MG63 (cell line): Measurements from ENCODE around the gene BICD2. TPM values are rescaled to one million over a fixed set of nuclear protein-coding genes. Genes with fewer than 3 reads are reported as not detected.
A peak's percentile ranks its signal among the peaks of the same experiment; 100 is the strongest.
"Not testable (repeated sequence)": the region's sequence is repeated elsewhere in the genome, so short reads cannot be mapped to it uniquely, and the experiment has no call there.

Experiments
- DNase-seq: peaks from one replicate; pipeline ENCODE4 v3.0.0-alpha.2; 2020
- H3K27me3 ChIP-seq: fragments of 250-450 bp; sonication (Bioruptor Pico); 2 replicates; pipeline ENCODE4 v1.5.1; 2020; ENCODE audit warnings: mild to moderate bottlenecking, moderate library complexity
- H3K36me3 ChIP-seq: fragments of 250-450 bp; sonication (Bioruptor Pico); 2 replicates; pipeline ENCODE4 v1.5.1; 2020; ENCODE audit warnings: mild to moderate bottlenecking, moderate library complexity
- H3K4me3 ChIP-seq: fragments of 250-450 bp; sonication (Bioruptor Pico); 2 replicates; pipeline ENCODE4 v1.5.1; 2020; ENCODE audit warnings: mild to moderate bottlenecking, moderate library complexity
- H3K9me3 ChIP-seq: fragments of 250-450 bp; sonication (Bioruptor Pico); 2 replicates; pipeline ENCODE4 v1.5.1; 2020; ENCODE audit warnings: mild to moderate bottlenecking, moderate library complexity
- total RNA-seq: library from RNA; depleted of rRNA; stranded (reverse); fragments of >200 nt; shearing (Covaris generic); gene quantifications from 2 replicates; pipeline ENCODE4 v1.2.3, GENCODE V29; 2014; ENCODE audit warnings: low replicate concordance

The BICD2 gene
- total RNA-seq, 1 experiment from 2014 or later: 49.5 TPM

DNA sequence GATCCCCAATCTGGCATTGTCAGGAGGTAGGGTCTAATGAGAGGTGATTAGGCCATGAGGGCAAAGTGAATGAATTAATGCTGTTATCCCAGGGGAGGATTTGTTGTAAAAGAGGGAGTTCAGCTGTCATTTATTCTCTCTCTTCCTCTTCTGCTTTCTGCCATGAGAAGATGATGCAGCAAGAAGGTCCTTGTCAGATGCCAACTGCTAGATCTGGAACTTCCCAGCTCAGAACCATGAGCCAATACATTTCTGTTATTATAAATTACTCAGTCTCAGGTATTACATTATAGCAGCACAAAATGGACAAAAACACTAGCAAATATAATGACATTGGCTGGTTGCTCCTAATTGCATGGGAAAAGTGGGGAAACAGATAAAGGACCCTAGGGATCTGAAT is 15.6 kb upstream of the BICD2 start:
- H3K27me3 ChIP-seq: no peaks in the 10 kb centered on the region
- DNase-seq: no peak
- H3K4me3 ChIP-seq: no peak overlapping the region
- no peaks in the 10 kb centered on the region for H3K36me3 ChIP-seq
- peaks cover 7% of the 10 kb centered on the region for H3K9me3 ChIP-seq

DNA sequence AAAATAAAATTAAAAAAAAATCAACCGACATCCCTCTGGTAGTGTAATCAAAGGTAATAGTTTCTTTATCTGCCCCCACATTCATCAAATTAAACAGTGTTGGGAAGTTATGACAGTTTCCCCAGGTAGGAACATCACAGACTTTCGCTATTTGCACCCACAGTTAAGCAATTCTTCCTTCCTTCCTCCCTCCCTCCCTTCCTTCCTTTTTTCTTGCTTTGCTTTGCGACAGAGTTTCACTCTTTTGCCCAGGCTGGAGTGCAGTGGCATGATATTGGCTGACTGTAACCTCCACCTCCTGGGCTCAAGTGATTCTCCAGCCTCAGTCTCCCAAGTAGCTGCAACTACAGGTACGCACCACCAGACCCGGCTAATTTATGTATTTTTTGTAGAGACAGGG is 10.8 kb upstream of the BICD2 start:
- Histone ChIP-seq H3K4me3 (no peak overlapping the region), H3K36me3 (no peaks in the 10 kb centered on the region), H3K27me3 (no peaks in the 10 kb centered on the region), H3K9me3 (0 out of 2 replicates have a peak, but pooled peaks cover 3% of the 10 kb centered on the region)
- no peak for DNase-seq

DNA sequence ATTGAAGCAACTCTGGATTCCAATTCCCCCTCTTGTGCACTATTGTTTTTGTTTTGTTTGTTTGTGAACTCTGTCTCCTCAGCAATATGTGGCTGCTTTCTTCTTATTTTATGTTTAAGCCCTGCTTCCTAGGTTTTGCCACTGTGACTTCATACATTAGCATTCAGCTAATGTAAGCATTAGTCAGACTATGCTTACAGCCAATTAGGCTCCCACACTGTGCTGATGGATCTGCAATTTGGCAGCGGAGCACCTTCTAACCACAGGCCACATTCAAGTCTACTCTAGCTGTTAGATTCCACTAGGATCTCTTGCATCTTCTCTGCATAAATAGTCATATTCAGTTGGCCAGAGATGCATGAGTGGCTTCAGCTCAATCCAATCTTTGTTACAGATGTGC is 9.6 kb upstream of the BICD2 start:
- peak; percentile 91 for DNase-seq
- 0 out of 2 replicates have a peak, but pooled peaks cover 3% of the 10 kb centered on the region for H3K9me3 ChIP-seq
- no peaks in the 10 kb centered on the region for H3K36me3 ChIP-seq
- H3K4me3 ChIP-seq: no peak overlapping the region
- H3K27me3 ChIP-seq: no peaks in the 10 kb centered on the region

DNA sequence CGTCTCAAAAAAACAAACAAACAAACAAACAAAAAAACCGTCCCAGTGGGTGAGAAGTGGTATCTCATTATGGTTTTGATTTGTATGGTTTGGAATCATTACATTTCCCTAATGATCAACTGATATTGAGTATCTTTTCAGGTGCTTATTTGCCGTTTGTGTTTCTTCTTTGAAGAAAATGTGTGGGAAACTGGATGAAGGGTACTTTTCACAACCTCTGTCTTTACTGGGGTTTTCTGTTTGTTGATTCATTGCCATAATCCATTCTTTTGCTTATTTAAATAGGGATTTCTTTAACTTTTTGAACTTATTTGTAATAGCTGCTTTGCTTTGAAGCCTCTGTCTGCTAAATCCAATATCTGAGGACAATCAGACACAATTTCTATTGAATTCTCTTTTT is 9.2 kb upstream of the BICD2 start:
- no peak for DNase-seq
- Histone ChIP-seq H3K4me3 (no peak overlapping the region), H3K9me3 (0 out of 2 replicates have a peak, but pooled peaks cover under 1% of the 10 kb centered on the region), H3K36me3 (no peaks in the 10 kb centered on the region), H3K27me3 (no peaks in the 10 kb centered on the region)

DNA sequence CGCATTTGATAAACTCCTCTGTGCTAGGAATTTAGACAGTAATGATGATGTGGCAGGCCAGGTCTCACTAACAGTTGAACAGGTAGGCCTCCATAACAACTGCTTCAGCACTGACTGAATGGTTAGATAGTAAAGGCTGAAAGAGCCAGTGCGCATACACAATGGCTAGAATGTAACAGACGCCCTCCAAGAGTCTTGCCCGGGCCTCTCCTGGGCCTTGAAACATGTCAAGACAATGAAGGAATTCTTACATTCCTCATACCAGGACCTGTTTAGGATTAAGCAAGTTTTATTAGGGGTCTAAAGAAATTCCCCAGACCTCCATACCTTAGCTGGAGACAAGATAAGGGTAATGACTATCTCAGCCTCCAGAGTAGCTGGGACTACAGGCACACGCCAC is 6.7 kb upstream of the BICD2 start:
- H3K27me3 ChIP-seq: no peaks in the 10 kb centered on the region
- no peak overlapping the region for H3K4me3 ChIP-seq
- H3K9me3 ChIP-seq: no peaks in the 10 kb centered on the region
- DNase-seq: no peak
- H3K36me3 ChIP-seq: no peaks in the 10 kb centered on the region

DNA sequence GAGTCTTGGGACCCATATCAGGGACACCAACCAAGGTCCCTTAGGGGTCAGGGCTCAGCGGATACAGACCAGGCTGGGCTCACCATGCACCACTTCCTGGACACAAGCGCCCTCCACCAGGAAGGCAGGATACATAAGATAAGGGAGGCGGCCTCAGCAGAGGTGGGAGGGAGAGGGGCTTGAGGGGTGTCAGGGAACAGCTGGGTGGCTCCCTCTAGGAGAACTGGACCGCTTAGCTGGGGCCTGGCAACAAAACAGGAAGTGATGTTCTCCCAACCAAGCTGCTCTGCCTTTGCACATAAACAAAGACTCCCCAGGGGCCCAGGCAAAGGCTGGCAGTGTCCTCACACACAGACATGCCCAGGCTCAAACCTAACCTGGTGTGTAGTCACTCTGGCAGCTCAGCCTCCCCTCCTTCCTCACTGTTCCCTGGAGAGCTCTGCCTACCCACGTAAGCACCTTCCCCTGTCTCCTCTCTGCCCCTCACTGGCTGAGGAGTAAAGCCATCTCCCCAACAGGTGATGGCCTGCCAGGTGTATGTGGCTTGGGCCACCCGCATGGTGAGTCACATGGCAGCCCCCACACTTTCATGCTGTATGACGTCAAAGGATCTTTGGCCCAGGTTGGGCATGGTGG is 5.8 kb upstream of the BICD2 start:
- H3K4me3 ChIP-seq: no peak overlapping the region
- no peaks in the 10 kb centered on the region for H3K27me3 ChIP-seq
- no peaks in the 10 kb centered on the region for H3K9me3 ChIP-seq
- no peaks in the 10 kb centered on the region for H3K36me3 ChIP-seq
- peak; percentile 69 for DNase-seq

DNA sequence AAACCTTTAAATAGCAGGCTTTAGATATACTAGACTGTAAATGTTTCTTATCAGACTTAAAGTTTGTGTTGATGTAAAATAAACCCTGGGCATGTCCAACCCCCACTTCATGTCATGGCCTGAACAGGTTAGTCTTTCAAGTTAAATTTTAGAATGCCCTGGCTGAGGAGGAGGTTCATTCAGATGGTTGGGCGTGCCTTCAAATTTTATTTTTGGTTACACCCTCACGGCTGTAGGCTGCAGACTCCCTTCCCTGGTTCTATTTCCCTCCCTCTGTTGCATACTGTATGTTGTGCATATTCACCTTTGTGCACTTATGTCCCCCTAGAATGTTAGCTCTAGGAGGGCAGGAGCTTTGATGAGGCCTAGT is 5.3 kb upstream of the BICD2 start:
- no peaks in the 10 kb centered on the region for H3K9me3 ChIP-seq
- no peaks in the 10 kb centered on the region for H3K27me3 ChIP-seq
- DNase-seq: no peak
- no peaks in the 10 kb centered on the region for H3K36me3 ChIP-seq
- H3K4me3 ChIP-seq: no peak overlapping the region

DNA sequence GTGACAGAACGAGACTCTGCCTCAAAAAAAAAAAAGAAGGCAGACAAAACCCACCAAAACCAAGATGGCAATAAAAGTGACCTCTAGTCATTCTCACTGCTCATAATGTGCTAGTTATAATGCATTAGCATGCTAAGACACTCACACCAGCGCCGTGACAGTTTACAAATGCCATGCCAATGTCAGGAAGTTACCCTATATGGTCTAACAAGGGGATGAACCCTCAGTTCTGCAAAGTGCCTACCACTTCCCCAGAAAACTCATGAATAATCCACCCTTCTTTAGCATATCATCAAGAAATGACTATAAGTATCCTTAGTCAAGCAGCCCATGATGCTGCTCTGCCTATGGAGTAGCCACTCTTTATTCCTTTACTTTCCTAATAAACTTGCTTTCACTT is 4.7 kb upstream of the BICD2 start:
- no peaks in the 10 kb centered on the region for H3K9me3 ChIP-seq
- H3K4me3 ChIP-seq: no peak overlapping the region
- H3K27me3 ChIP-seq: no peaks in the 10 kb centered on the region
- H3K36me3 ChIP-seq: no peaks in the 10 kb centered on the region
- DNase-seq: no peak

DNA sequence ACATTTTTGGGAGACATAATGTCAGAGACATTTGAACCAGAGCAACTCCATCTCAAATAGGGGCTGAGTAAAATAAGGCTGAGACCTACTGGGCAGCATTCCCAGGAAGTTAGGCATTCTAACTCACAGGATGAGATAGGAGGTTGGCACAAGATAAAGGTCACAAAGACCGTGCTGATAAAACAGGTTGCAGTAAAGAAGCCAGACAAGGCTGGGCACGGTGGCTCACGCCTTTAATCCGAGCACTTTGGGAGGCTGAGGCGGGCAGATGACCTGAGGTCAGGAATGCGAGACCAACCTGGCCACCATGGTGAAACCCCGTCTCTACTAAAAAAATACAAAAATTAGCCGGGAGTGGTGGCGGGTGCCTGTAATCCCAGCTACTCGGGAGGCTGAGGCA is 4.2 kb upstream of the BICD2 start:
- H3K4me3 ChIP-seq, DNase-seq, H3K9me3 ChIP-seq, H3K36me3 ChIP-seq, H3K27me3 ChIP-seq: not testable (repeated sequence)

DNA sequence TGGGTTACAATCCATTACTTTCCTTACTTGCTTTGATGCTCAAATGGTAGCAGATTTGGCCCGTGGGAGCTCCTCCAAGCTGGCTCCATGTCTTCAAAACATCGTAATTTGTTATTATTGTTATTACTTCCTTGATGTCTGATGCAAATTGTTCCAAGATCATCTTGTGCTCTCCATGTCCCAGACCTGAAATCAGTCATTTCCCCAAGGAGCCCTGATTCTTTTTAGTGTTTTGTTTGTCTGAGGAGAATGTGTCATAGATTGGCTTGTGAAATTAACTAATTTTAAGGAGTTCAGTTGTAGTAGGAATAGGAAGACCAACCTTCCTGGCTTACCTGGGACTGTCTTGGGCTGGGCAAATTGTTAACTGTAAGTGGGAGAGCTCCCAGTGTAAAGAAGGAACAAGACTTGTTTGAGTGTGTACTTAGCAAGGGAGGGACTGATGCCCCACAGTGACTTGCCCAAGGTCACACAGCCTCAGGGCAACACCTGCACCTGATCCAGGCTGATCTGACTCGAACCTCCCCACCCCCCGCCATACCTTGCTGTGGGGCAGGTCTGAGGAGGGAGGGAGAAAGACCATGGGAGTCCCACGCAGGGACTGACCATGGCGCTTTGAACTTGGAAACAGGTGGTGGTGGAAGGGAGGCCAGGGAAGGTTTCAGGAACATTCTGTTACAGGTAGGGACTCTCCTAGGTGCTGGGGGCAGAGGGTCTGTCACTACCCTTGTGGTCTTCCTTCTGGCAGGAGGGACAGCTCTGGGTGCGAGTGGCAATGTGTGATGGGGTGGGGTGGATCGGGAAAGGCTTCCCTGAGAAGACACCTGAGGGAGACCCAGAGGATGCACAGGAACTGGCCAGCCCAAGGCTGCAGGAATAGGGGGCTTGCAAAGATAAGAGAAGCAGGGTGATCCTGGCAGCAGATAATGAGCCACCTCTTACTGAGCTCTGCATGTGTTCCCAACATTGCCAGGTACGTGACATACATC is 2.7 kb upstream of the BICD2 start:
- no peak for DNase-seq
- Histone ChIP-seq H3K4me3 (no peak overlapping the region), H3K27me3 (no peaks in the 10 kb centered on the region), H3K36me3 (peaks cover 1% of the 10 kb centered on the region; the same call in 1 of the 2 replicates), H3K9me3 (no peaks in the 10 kb centered on the region)

DNA sequence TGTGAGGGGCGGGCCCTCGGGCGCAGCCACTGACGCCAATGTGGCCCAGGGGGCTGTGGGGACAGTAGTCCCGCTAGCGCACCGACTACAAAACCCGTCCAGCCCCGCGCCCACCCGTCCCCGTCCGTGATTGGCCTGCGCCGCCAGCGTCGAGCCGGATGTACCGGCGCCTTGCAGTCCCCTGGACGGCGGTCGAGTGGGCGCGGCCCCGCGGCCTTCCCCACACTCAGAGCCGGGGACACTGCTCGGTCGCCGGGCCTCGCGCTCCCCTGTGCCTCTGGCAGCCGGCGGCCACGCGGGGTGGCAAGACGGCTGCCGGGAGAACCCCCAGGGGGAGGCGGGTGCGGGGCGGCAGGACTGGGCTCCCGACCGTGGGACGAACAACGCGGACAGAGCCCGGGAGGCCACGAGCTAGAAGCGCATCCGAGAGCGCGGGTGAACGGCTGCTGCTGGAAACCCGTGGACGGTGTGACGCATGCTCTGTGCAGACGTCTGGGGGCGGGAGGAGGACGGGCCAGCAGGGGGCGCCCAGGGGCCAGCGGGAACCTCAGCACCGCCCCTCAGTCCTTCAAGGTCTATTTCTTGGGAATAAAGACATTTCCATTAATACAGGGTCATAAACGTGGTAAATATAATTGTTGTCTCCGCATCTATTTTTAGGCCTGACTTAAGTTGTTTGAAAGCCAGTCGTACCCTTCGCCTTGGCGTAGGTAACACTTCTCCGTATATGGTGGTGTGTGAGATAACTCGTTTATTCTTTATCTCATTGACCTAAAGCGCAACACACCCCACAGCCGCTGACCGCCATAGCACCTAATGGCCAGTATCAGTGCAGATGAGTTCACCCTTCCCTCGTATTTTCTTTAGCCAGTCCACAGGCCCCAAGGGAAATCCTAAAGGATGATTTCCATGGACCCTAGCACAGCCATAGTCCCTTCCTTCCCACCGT is 629 bp upstream of the BICD2 start:
- DNase-seq: peak; percentile 91
- H3K4me3 ChIP-seq: peak overlapping the region; percentile 81
- peaks cover 2% of the 10 kb centered on the region; the same call in 1 of the 2 replicates for H3K36me3 ChIP-seq
- no peaks in the 10 kb centered on the region for H3K9me3 ChIP-seq
- H3K27me3 ChIP-seq: no peaks in the 10 kb centered on the region

DNA sequence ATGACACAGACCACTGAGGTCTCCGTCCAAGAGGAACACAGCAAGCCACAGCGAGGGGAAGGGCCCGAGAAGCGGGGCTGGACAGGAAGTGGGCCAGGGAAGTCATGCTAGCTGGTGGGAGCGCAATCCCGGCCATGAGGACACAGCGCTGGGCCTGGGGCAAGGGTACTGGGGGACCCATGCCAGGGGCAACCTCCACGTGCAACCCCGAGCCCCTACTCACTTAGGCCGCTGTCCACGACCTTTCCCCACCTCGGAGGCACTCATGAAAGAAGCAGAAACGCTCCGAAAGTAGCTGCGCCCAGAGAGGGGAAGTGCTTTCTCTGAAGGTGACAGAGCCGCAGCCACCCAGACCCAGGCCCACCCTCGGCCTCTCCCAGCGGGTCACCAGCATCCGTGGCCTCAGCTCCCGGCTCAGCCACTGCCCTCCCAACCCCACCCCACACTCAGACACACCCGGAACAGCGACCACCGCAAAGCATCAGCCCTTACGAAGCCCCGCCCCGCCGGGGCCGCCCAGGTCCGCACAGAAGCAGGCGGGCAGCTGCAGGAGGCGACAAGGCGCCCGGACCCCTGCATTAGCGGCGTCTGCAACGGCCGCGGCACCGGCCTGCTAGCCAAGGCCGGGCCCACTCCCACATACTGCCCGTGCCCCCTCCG is 782 bp downstream of the BICD2 start:
- H3K36me3 ChIP-seq: peaks cover 2% of the 10 kb centered on the region
- peak overlapping the region; percentile 81 for H3K4me3 ChIP-seq
- peak; percentile 29 for DNase-seq
- no peaks in the 10 kb centered on the region for H3K27me3 ChIP-seq
- H3K9me3 ChIP-seq: no peaks in the 10 kb centered on the region

DNA sequence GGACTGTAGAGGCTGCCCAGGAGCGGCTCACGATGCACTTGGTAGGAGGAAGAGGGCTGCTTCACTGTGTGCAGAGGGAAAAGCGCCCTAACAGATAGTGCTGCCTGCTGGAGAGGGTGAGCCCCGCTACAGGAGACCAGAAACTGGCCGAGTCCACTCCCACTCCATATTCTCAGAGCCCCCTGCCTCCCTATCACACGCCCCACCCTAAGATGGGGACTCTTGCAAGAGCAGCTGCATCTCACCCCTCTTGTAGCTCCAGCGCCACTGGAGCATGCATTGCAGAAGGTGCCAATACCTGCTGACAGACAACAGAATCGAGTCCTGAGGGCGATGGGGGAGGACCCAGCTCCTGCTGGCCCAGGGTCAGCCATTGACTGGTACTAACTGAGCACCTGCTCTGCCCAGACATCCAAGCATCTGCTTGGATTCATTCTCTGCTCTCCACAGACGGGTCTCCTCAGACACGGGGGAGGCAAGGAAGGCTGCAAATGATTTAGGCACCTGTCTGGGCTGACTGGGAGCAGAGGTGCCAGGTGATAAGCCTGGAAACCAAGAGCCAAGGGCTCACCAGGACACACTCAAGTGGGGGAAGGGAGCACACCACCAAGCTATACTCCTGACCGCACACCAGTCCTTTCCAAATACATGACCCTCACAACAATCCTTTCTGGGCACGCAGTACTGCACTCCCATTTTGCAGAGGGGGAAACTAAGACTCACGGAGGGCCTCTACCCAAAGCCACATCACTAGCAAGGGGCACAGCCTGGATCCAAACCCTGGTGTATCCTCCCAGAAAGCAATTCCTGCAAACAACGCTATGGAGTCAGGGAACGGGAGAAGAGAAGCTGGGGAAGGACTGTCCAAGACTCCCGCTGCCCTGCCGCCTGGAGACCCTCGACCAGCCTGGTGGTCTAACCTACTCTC is 1.6 kb downstream of the BICD2 start:
- DNase-seq: no peak
- no peaks in the 10 kb centered on the region for H3K27me3 ChIP-seq
- H3K9me3 ChIP-seq: no peaks in the 10 kb centered on the region
- peaks cover 2% of the 10 kb centered on the region for H3K36me3 ChIP-seq
- peak overlapping the region; percentile 81 for H3K4me3 ChIP-seq

DNA sequence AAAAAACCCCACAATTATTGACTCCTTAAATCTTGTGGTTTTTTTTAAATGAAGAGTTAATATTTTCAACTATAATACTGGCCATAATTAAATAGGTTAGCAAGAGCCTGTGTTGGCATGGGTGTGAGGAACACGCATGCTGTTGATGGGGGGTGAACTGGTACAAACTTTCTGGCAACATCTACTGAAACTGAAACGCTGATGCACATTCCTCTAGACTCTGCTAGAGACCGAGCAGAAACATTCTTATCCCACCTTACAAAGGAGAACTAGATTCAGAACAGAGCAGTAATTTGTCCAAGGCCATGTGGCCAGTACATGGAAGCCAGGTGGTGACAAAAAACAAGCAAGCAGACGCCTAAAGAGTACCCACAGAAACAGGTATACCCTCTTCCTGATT is 2.4 kb downstream of the BICD2 start:
- no peaks in the 10 kb centered on the region for H3K9me3 ChIP-seq
- H3K27me3 ChIP-seq: no peaks in the 10 kb centered on the region
- H3K36me3 ChIP-seq: peaks cover 2% of the 10 kb centered on the region
- H3K4me3 ChIP-seq: no peak overlapping the region
- no peak for DNase-seq

DNA sequence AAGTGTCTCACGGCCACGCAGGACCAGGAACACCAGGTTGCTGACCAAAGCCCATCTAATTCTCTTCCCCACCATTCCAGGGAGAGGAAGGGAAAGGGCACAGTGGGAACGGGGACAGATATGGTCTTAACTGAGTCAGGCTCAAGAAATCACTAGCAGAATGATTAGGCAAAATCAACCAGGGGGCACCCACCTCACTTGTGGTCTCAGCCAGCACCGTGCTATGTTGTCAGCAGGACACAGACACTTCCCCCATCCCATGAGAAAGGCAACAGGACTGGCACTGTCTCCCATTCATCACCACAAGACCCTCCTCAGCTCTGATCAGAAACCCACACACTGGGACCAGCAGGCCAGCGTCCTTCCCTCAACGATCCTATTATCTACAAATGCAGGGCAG is 2.9 kb downstream of the BICD2 start:
- DNase-seq: no peak
- H3K27me3 ChIP-seq: no peaks in the 10 kb centered on the region
- no peak overlapping the region for H3K4me3 ChIP-seq
- no peaks in the 10 kb centered on the region for H3K9me3 ChIP-seq
- peaks cover 2% of the 10 kb centered on the region for H3K36me3 ChIP-seq
